Esophagus squamous epithelium (tissue), 4 donors: Measurements from ENCODE around the gene HIGD1B.

Experiments
- POLR2A ChIP-seq, 4 donors: fragments of 450-650 bp; IDR thresholded peaks; one replicate each; pipeline ENCODE4 v1.6.1; 2017; ENCODE audit warnings: antibody characterized with exemption in 4 of 4, mild to moderate bottlenecking in 4 of 4, moderate library complexity in 3 of 4
- TF ChIP-seq, protein P1 (sequence below), 6 experiments: fragments of 450-650 bp in 4 of 6; fragments of 200-600 bp in 2 of 6; sonication (generic) in 2 of 6; IDR thresholded peaks; one replicate each; pipeline ENCODE4 v1.5.1; 2016 to 2019; ENCODE audit warnings: antibody characterized with exemption in 6 of 6, mild to moderate bottlenecking in 4 of 6, moderate library complexity in 4 of 6

DNA sequence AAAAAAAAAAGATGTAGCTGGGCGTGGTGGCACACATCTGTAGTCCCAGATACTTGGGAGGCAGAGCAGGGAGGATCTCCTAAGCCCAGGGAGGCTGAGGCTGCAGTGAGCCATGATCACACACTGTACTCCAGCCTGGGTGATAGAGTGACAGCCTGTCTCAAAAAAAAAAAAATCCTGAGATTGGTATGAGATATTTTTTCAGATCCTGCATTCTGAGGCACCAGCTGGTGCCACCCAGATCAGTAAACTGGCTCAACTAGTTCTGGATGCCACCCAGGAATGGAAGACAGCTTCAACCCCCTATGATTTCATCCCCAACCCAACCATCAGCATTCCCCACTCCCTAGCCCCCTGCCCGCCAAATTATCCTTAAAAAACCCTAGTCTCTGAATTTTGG is 10.5 kb upstream of the HIGD1B start:
- TF ChIP-seq POLR2A (IDR thresholded peaks at IDR 0.05): no peak
- TF ChIP-seq, protein P1, sequence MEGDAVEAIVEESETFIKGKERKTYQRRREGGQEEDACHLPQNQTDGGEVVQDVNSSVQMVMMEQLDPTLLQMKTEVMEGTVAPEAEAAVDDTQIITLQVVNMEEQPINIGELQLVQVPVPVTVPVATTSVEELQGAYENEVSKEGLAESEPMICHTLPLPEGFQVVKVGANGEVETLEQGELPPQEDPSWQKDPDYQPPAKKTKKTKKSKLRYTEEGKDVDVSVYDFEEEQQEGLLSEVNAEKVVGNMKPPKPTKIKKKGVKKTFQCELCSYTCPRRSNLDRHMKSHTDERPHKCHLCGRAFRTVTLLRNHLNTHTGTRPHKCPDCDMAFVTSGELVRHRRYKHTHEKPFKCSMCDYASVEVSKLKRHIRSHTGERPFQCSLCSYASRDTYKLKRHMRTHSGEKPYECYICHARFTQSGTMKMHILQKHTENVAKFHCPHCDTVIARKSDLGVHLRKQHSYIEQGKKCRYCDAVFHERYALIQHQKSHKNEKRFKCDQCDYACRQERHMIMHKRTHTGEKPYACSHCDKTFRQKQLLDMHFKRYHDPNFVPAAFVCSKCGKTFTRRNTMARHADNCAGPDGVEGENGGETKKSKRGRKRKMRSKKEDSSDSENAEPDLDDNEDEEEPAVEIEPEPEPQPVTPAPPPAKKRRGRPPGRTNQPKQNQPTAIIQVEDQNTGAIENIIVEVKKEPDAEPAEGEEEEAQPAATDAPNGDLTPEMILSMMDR (IDR thresholded peaks at IDR 0.05): no peak
